GM10266 (cell line): Measurements from ENCODE around the gene CSRNP2.

Source experiments
- DNase-seq: peaks from one replicate; pipeline ENCODE4 v3.0.0; 2012; ENCODE audit errors: extremely low spot score
- TF ChIP-seq, protein P1 (sequence below): IDR thresholded peaks from 2 replicates; pipeline ENCODE4 v1.5.1; 2012; ENCODE audit warnings: mild to moderate bottlenecking, low read depth; ENCODE audit not compliant: control insufficient read depth, insufficient read depth; ENCODE audit errors: missing control alignments

Gene CSRNP2

DNA sequence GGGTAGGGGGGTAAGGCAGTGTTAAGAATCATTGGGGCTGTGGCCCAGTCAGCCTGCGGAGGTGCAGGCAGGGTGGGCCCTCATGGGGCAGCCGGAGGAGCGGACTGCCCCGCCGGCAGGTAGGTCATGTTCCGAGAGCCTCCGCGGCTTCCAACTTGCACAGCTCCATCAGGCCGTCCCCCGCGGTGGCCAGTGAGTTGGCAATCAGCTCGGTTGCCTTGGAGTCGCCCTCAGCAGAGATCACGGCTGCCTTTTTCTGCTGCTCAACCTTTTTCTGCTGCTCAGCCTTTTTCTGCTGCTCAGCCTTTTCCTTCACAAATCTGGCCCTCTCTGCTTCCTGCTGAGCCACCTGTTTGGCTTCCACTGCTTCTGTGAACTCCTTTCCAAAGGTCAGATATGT lies 41.1 kb upstream of the CSRNP2 start:
- TF ChIP-seq, protein P1, sequence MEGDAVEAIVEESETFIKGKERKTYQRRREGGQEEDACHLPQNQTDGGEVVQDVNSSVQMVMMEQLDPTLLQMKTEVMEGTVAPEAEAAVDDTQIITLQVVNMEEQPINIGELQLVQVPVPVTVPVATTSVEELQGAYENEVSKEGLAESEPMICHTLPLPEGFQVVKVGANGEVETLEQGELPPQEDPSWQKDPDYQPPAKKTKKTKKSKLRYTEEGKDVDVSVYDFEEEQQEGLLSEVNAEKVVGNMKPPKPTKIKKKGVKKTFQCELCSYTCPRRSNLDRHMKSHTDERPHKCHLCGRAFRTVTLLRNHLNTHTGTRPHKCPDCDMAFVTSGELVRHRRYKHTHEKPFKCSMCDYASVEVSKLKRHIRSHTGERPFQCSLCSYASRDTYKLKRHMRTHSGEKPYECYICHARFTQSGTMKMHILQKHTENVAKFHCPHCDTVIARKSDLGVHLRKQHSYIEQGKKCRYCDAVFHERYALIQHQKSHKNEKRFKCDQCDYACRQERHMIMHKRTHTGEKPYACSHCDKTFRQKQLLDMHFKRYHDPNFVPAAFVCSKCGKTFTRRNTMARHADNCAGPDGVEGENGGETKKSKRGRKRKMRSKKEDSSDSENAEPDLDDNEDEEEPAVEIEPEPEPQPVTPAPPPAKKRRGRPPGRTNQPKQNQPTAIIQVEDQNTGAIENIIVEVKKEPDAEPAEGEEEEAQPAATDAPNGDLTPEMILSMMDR: no peak
- no peak for DNase-seq

DNA sequence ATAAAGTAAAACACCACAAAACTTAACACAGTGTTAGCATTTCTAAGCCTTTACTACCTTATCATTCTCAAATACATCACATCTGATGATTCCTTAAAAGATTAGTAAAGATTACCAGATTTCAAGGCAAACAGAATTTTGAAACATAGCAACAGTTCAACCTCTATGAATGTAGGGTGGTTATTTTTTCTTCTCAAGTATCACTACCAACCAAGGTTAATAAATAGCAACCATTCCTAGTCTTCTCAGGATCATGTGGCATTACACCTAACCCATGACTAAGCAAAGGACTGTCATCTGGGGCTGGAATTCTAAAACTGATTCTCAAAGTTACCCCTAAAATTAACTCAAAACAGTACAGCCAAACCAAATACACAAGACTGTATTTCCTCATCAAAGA lies 39.4 kb upstream of the CSRNP2 start:
- TF ChIP-seq, protein P1: no peak
- no peak for DNase-seq

DNA sequence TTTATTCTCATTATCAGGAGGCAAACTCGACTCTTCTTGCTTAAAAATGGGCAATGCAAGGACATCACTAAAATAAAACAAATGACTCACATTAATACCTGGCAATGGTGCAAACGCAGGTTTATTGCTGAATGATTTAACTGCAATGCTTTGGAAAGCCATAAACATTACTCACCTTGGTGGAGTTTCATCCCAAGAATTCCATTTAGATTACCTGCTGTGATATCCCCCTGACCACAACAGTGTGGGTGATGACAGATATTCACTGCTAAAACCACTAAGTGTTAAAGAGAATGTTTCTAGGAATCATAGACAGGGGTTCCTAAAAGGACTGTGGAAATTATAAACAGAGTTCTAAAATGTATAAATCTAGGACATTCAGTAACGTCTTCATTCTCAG lies 35.3 kb upstream of the CSRNP2 start:
- DNase-seq: no peak
- TF ChIP-seq, protein P1: no peak

DNA sequence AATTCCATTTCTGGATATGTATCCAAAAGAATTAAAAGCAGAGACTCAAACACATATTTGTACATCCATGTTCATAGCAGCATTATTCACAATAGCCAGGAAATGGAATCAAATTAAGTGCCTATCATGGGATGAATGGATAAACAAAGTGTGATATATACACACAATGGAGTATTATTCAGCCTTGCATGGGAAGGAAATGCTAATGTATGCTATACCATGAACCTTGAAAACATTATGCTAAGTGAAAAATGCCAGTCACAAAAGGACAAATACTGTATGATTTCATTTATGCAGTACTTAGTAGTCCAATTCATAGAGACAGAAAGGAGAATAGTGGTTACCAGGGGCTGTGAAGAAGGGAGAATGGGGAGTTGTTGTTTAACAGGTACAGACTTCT lies 32.1 kb upstream of the CSRNP2 start:
- TF ChIP-seq, protein P1: no peak
- DNase-seq: no peak

DNA sequence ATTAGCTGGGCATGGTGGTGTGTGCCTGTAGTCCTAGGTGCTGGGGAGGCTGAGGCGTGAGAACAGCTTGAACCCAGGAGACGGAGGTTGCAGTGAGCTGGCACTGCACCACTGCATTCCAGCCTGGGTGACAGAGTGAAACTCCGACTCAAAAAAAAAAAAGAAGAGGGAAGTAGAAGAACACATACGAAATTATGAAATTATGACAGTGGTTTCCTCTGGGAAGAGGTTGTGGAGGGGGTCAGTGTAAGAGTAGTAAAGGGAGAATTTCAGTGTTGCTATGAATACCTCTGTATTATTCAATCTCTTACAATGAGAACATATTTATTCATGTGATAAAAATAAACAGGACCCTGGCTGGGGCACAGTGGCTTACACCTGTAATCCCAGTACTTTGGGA lies 24.7 kb upstream of the CSRNP2 start:
- no peak for DNase-seq
- TF ChIP-seq, protein P1: no peak

DNA sequence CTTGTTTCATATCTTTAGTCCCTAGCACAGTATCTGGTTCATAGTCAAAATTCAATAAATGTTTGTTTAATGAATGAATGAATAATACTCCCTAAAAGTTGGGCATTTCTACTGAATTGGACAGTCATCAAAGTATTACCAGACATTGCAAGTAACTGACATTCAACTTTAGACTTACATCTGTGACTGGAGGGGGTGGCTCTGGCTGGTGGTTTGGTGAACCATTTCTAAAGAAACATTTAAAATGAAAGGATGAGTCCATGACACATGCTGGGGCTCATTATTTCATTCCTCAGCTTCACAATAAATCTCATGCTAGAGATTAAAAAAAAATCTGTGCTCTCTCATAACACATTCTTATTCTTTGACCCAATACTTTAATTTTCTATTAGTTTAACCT lies 20.6 kb upstream of the CSRNP2 start:
- no peak for DNase-seq
- TF ChIP-seq, protein P1: no peak

DNA sequence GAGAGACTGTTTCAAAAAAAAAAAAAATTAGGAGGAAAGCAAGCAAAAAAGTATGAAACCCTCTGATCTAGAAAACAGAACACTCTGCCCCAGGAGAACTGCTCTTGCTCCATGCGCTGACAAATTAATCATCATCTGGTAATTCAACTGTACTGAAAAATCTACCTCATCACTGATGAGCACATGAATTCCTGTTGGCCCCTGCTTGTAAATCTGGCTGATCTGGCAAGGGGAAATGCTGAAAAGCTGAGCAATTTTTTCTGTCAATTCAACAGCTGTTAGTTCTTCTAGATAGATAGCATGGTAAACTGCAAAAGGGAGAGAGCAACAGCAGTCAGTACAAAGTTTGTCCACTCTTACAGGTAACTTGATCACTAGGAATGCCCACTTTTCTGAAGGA lies 15.2 kb upstream of the CSRNP2 start:
- TF ChIP-seq, protein P1: no peak
- no peak for DNase-seq

DNA sequence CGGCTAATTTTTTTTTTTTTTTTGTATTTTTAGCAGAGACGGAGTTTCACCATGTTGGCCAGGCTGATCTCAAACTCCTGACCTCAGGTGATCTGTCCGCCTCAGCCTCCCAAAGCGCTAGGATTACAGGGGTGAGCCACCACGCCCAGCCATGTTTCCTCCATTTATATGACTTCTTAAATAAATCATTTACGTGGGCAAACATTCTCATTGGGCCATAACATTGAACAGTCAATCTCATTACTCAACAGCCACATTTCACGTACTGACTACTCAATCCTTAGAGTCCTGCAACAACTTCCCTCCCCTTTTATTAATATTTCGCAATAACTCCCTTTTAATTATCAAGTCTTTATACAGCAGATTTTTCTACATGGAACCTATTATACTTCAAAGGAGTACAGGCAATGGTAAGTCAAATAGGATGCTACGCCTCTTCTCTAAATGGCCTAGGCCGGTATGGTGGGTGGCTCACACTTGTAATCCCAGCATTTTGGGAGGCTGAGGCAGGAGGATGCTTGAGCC lies 7.4 kb upstream of the CSRNP2 start:
- DNase-seq: no peak
- TF ChIP-seq, protein P1: no peak
